Measurements from ENCODE around the gene FAM163B. TPM values are rescaled to one million over a fixed set of nuclear protein-coding genes. Genes with fewer than 3 reads are reported as not detected.

FAM163B gene
- total and polyA plus RNA-seq, 2 of the 8 experiments (the other 6 are each of a cell fraction or from before 2014, with no cell fraction given) = 0.63 to 1.0 TPM

DNA sequence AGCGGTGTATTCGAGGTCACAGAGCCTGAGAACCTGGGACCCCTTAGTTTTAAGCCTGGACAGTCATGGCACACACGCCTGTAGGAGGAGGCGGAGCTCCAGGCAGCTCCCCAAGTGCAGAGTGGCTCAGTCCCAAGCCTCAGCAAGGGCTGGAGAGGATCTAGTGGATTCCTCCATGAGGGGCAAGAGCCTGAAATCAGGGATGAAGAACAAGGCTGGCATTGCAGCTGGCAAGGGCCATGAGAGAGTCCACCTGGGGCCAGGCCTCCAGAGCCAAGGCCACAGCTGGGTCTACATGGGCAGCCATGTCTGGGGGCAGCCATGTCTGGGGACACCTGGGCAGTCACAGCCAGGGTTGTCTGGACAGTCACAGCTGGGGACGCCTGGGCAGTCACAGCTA, 52.8 kb downstream of the FAM163B start:
- Histone ChIP-seq H4K8ac (ENCODE audit: extremely low read depth, insufficient read depth, low read length) (no peak overlapping the region), H3K4me2 (ENCODE audit: insufficient read depth in 1 of 2, low read depth in 2 of 2, low read length in 2 of 2) (no peak overlapping the region), H3K9me3 (ENCODE audit: insufficient read depth in 2 of 2, low read depth in 1 of 2, low read length in 1 of 2) (no peaks in the 10 kb centered on the region), H2BK15ac (ENCODE audit: low read length) (0 out of 2 replicates have a peak overlapping the region, but pooled peaks have one; percentile 61), H3K4me3 (ENCODE audit: extremely low read depth in 1 of 4, insufficient read depth in 2 of 4, low read depth in 3 of 4, low read length in 4 of 4) (no peak overlapping the region), H2BK5ac (ENCODE audit: low read depth, low read length) (no peak overlapping the region), H2AFZ (ENCODE audit: low read length) (no peak overlapping the region), H2BK12ac (ENCODE audit: low read depth, low read length) (no peak overlapping the region), H2BK20ac (ENCODE audit: low read length) (no peak overlapping the region), H3K79me1 (ENCODE audit: low read depth, low read length) (no peaks in the 10 kb centered on the region; the same call in 1 of the 2 replicates), H3K14ac (ENCODE audit: insufficient read length) (no peak overlapping the region), H3K18ac (ENCODE audit: extremely low read depth, low read length) (no peak overlapping the region), H4K20me1 (replicated peaks in 1 of 2; ENCODE audit: control insufficient read depth in 1 of 2, insufficient read depth in 2 of 2, low read length in 2 of 2) (peaks cover 0 to 1% of the 10 kb centered on the region in 2 experiments), H4K5ac (ENCODE audit: insufficient read length, low read depth, low read length) (no peak overlapping the region), H3K27me3 (replicated peaks in 1 of 4; ENCODE audit: control insufficient read depth in 3 of 4, extremely low read depth in 1 of 4, insufficient read depth in 3 of 4, low read length in 3 of 4) (no peaks in the 10 kb centered on the region), H4K91ac (replicated peaks; ENCODE audit: insufficient read length, low read length) (no peak overlapping the region), H2BK120ac (replicated peaks; ENCODE audit: low read depth, low read length) (no peak overlapping the region), H2AK5ac (ENCODE audit: low read depth, low read length) (no peak overlapping the region), H3K4me1 (replicated peaks in 1 of 4; ENCODE audit: control insufficient read depth in 3 of 4, insufficient read depth in 4 of 4, low read length in 3 of 4) (peaks cover 6 to 12% (median 8%) of the 10 kb centered on the region in 4 experiments; a peak in 6 of 7 replicates), H3K23me2 (ENCODE audit: low read depth, low read length) (no peaks in the 10 kb centered on the region), H3K56ac (replicated peaks; ENCODE audit: insufficient read length, low read depth, low read length) (no peak overlapping the region), H3K23ac (ENCODE audit: insufficient read length) (no peak overlapping the region), H3K79me2 (ENCODE audit: control insufficient read depth in 1 of 2, insufficient read depth in 2 of 2, low read length in 2 of 2) (no peaks in the 10 kb centered on the region), H3K36me3 (ENCODE audit: control insufficient read depth in 2 of 4, insufficient read depth in 4 of 4, low read length in 3 of 4) (no peaks in the 10 kb centered on the region), H3K27ac (ENCODE audit: low read depth, low read length) (no peak overlapping the region), H3K4ac (replicated peaks; ENCODE audit: insufficient read length, low read depth, low read length) (no peak overlapping the region), H3K9ac (replicated peaks in 1 of 4; ENCODE audit: extremely low read depth in 1 of 4, low read depth in 3 of 4, low read length in 3 of 4) (no peak overlapping the region)
- WGBS, 2 experiments (ENCODE audit: extremely low coverage in 1 of 2, insufficient coverage in 1 of 2, insufficient read length in 1 of 2, insufficient replicate concordance in 2 of 2, low coverage in 1 of 2, low lambda C conversion rate in 2 of 2, missing lambda C conversion rate in 1 of 2) = 89% methylated on average over 4 of the region's 5 CpGs; no CpG with 5 or more reads in 1 of the 2 experiments
- ChIA-PET POLR2A (ENCODE audit: partially characterized antibody) (interaction anchor here (0.9 to 1.3 kb wide), 2 partner anchors 17 to 209 kb away, joined by 3 read pairs; partner anchors contain the start of genes MED22 and RPL7A), CTCF (ENCODE audit: partially characterized antibody) (interaction anchor here (0.7 to 4.6 kb wide), 12 partner anchors 10 to 171 kb away, joined by 3 to 26 read pairs (median 4); no protein-coding TSS in a partner anchor)
- TF ChIP-seq SP2 (IDR thresholded peaks at IDR 0.05; ENCODE audit: low read length) (no peak), RXRA (IDR thresholded peaks at IDR 0.05; ENCODE audit: insufficient read depth, low read depth, low read length) (no peak), NANOG (IDR thresholded peaks at IDR 0.05; ENCODE audit: insufficient read depth, low read depth, low read length, poor library complexity, severe bottlenecking) (no peak), EZH2 (IDR thresholded peaks at IDR 0.05; ENCODE audit: low read depth, low read length, severe bottlenecking) (no peak), CREB1 (IDR thresholded peaks at IDR 0.05) (no peak)
- FAIRE-seq = no peak
- DNase-seq (ENCODE audit: low read depth in 1 of 2, low spot score in 2 of 2) = no peak

Measured in H1 (cell line).